ENCODE measurements around the gene ASXL3. TPM values are rescaled to one million over a fixed set of nuclear protein-coding genes. Genes with fewer than 3 reads are reported as not detected.

ASXL3 gene
- total and polyA plus RNA-seq, 10 of the 15 experiments (the other 5 are each of a cell fraction or from before 2014, with no cell fraction given), result 0.15 TPM; not detected in 9

- TF ChIP-seq SMAD5 (IDR thresholded peaks at IDR 0.05; ENCODE audit: low read depth) (no peak), PAX8 (IDR thresholded peaks at IDR 0.05) (no peak), HDAC2 (IDR thresholded peaks at IDR 0.05) (no peak), BMI1 (IDR thresholded peaks at IDR 0.05; ENCODE audit: borderline replicate concordance) (no peak), ATF7 (IDR thresholded peaks at IDR 0.05; ENCODE audit: low read depth) (no peak), CBX3 (IDR thresholded peaks at IDR 0.05; ENCODE audit: borderline replicate concordance, low read depth) (no peak)
- TF ChIP-seq, protein P1, sequence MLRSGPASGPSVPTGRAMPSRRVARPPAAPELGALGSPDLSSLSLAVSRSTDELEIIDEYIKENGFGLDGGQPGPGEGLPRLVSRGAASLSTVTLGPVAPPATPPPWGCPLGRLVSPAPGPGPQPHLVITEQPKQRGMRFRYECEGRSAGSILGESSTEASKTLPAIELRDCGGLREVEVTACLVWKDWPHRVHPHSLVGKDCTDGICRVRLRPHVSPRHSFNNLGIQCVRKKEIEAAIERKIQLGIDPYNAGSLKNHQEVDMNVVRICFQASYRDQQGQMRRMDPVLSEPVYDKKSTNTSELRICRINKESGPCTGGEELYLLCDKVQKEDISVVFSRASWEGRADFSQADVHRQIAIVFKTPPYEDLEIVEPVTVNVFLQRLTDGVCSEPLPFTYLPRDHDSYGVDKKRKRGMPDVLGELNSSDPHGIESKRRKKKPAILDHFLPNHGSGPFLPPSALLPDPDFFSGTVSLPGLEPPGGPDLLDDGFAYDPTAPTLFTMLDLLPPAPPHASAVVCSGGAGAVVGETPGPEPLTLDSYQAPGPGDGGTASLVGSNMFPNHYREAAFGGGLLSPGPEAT (IDR thresholded peaks at IDR 0.05; ENCODE audit: low read depth), result no peak
These were observed 179.0 kb downstream of the ASXL3 start (continued) for GRCh38 chr18:33757037-33757436.

DNA sequence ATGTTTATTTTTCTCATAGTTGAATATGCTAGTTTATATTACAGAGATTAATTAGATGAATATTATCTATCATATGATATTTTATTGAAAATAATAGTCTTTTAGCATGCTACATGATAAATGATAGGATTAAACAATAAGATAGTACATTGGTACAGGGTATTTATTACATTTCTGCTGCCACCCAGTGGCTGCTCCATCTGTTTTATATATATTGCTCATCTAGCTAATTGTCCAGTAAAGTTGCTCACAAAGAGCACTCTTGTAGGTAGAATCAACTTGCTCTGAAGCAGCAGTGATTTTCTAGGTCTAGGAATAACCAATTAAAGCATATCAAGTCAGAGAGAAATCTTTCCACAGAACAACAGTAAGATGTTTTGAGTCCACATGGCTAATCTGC lies 183.3 kb downstream of the ASXL3 start:
- in situ Hi-C loops (cut with MboI), result loop anchor here (10.0 kb wide), 1 partner anchor 527 kb away; no protein-coding TSS in a partner anchor

More for the DNA sequence above, 183.3 kb downstream of the ASXL3 start:
- no peak for FAIRE-seq
- Histone ChIP-seq H3K9me3 (replicated peaks; ENCODE audit: control insufficient read depth, insufficient read depth, low read length) (no peaks in the 10 kb centered on the region), H2AFZ (ENCODE audit: control insufficient read depth, low read depth, low read length) (no peak overlapping the region), H3K9ac (ENCODE audit: control insufficient read depth, insufficient read depth, low read length) (no peak overlapping the region), H3K4me2 (ENCODE audit: control insufficient read depth, insufficient read depth) (no peak overlapping the region), H3K4me3 (no peak overlapping the region), H4K20me1 (ENCODE audit: control insufficient read depth, insufficient read depth) (no peaks in the 10 kb centered on the region), H3K27me3 (replicated peaks in 1 of 2; ENCODE audit: control insufficient read depth in 2 of 2, insufficient read depth in 2 of 2, low read length in 1 of 2) (0 out of 4 replicates have a peak, but pooled peaks cover 0 to 3% of the 10 kb centered on the region in 2 experiments), H3K79me2 (ENCODE audit: control insufficient read depth, insufficient read depth, low read length) (no peaks in the 10 kb centered on the region), H3K4me1 (ENCODE audit: control insufficient read depth, insufficient read depth, low read length) (no peaks in the 10 kb centered on the region), H3K36me3 (ENCODE audit: control insufficient read depth in 2 of 2, insufficient read depth in 2 of 2, low read length in 1 of 2) (no peaks in the 10 kb centered on the region), H3K27ac (ENCODE audit: control insufficient read depth, insufficient read depth) (no peak overlapping the region)
- intact Hi-C loops (cut with micrococcal nuclease; ENCODE audit: unreplicated experiment), result loop anchor here (2.0 kb wide), 1 partner anchor 529 kb away; no protein-coding TSS in a partner anchor
- peak; percentile 57; the same call in 2 of the 3 replicates for ATAC-seq
- ChIA-PET POLR2A (no interaction called here), RAD21 (ENCODE audit: unreplicated experiment) (interaction anchor here (0.5 to 1.6 kb wide), 4 partner anchors 9 to 529 kb away, joined by 3 to 8 read pairs (median 3); no protein-coding TSS in a partner anchor), SMC1A (ENCODE audit: uncharacterized antibody, unreplicated experiment) (interaction anchor here (0.6 to 1.7 kb wide), 3 partner anchors 530 to 1372 kb away, joined by 3 to 9 read pairs (median 3); no protein-coding TSS in a partner anchor), CTCF (interaction anchor here (0.7 to 3.3 kb wide), 4 partner anchors 9 to 547 kb away, joined by 3 to 36 read pairs (median 4); no protein-coding TSS in a partner anchor)
- no TSS peak for BruUV-seq (replicated peaks)
- TF ChIP-seq RAD21 (IDR thresholded peaks at IDR 0.05; ENCODE audit: insufficient read depth, low read depth, low read length) (peak; percentile 60), NFXL1 (IDR thresholded peaks at IDR 0.05; ENCODE audit: borderline replicate concordance) (no peak), SMC3 (IDR thresholded peaks at IDR 0.05; ENCODE audit: borderline replicate concordance, low read length) (peak; percentile 42; the same call in 1 of the 2 replicates), PML (IDR thresholded peaks at IDR 0.05; ENCODE audit: low read length) (no peak), SMARCA5 (IDR thresholded peaks at IDR 0.05) (no peak), CTCF (IDR thresholded peaks at IDR 0.05 in 2 of 3, conservative IDR thresholded peaks at IDR 0.05 in 1 of 3; ENCODE audit: control insufficient read depth in 2 of 3, extremely low read depth in 1 of 3, insufficient read depth in 1 of 3, low read depth in 3 of 3, low read length in 3 of 3) (peak in 2 of 3 experiments; percentile 22 to 31; a peak in 3 of 6 replicates)
- DNase-seq (ENCODE audit: low read depth, low spot score), result no peak

All from GM12878 (cell line).